ENCODE measurements around the gene VPS72. TPM values are rescaled to one million over a fixed set of nuclear protein-coding genes. Genes with fewer than 3 reads are reported as not detected.

The VPS72 gene
- total and polyA plus RNA-seq, 2 donors (not counting 3 experiments of a cell fraction or from before 2014, with no cell fraction given): 76.2 to 85.2 TPM

GRCh38 chr1:151221616-151222015 is 31.6 kb upstream of the VPS72 start:
- Histone ChIP-seq H2AFZ (ENCODE audit: low read depth, low read length) (no peak overlapping the region), H3K36me3 (ENCODE audit: control insufficient read depth in 2 of 2, extremely low read depth in 1 of 2, insufficient read depth in 2 of 2, low read length in 2 of 2) (peaks cover 2 to 8% of the 10 kb centered on the region in 2 experiments), H3K79me2 (ENCODE audit: control insufficient read depth, insufficient read depth, low read length) (peaks cover 66% of the 10 kb centered on the region), H3K27ac (ENCODE audit: insufficient read depth, low read depth, low read length) (no peak overlapping the region), H3K9me1 (replicated peaks; ENCODE audit: control insufficient read depth, extremely low read depth, insufficient read depth, low read length) (no peaks in the 10 kb centered on the region), H3K9ac (replicated peaks; ENCODE audit: extremely low read depth, insufficient read depth, low read length) (no peak overlapping the region), H4K20me1 (replicated peaks; ENCODE audit: control insufficient read depth, extremely low read depth, insufficient read depth, low read length) (peaks cover 6% of the 10 kb centered on the region), H3K9me3 (replicated peaks; ENCODE audit: control insufficient read depth, insufficient read depth, low read length) (no peaks in the 10 kb centered on the region), H3K4me2 (ENCODE audit: insufficient read depth, low read length) (no peak overlapping the region), H3K27me3 (ENCODE audit: control insufficient read depth in 2 of 2, insufficient read depth in 2 of 2, low read length in 2 of 2) (no peaks in the 10 kb centered on the region), H3K4me3 (replicated peaks in 1 of 3; ENCODE audit: insufficient read depth in 1 of 3, low read depth in 1 of 3, low read length in 3 of 3) (no peak overlapping the region), H3K4me1 (ENCODE audit: control insufficient read depth, extremely low read depth, insufficient read depth, low read length) (no peaks in the 10 kb centered on the region)
- no TSS peak for BruUV-seq (replicated peaks)
- intact Hi-C loops (cut with micrococcal nuclease) (no loop called here), dilution Hi-C loops (cut with MboI; ENCODE audit: extremely low pct_ligation_motif_present, low sequenced_read_pairs) (no loop called here)
- ChIA-PET CTCF (no interaction called here), POLR2A (no interaction called here)
- DNase-seq (ENCODE audit: low read depth, low spot score): no peak
- TF ChIP-seq MAX (IDR thresholded peaks at IDR 0.05; ENCODE audit: insufficient read depth, insufficient read length): no peak
- TF ChIP-seq MYC (IDR thresholded peaks at IDR 0.05; ENCODE audit: low read depth, low read length): no peak
- no peak for FAIRE-seq

GRCh38 chr1:151213560-151213959 is 23.6 kb upstream of the VPS72 start:
- Histone ChIP-seq H3K4me1 (ENCODE audit: control insufficient read depth, extremely low read depth, insufficient read depth, low read length) (peaks cover 2% of the 10 kb centered on the region), H3K9ac (replicated peaks; ENCODE audit: extremely low read depth, insufficient read depth, low read length) (no peak overlapping the region), H3K79me2 (ENCODE audit: control insufficient read depth, insufficient read depth, low read length) (peaks cover 85% of the 10 kb centered on the region), H2AFZ (ENCODE audit: low read depth, low read length) (no peak overlapping the region), H3K4me3 (replicated peaks in 1 of 3; ENCODE audit: insufficient read depth in 1 of 3, low read depth in 1 of 3, low read length in 3 of 3) (no peak overlapping the region), H3K27me3 (ENCODE audit: control insufficient read depth in 2 of 2, insufficient read depth in 2 of 2, low read length in 2 of 2) (no peaks in the 10 kb centered on the region), H3K9me1 (replicated peaks; ENCODE audit: control insufficient read depth, extremely low read depth, insufficient read depth, low read length) (no peaks in the 10 kb centered on the region), H4K20me1 (replicated peaks; ENCODE audit: control insufficient read depth, extremely low read depth, insufficient read depth, low read length) (peaks cover 4% of the 10 kb centered on the region), H3K36me3 (ENCODE audit: control insufficient read depth in 2 of 2, extremely low read depth in 1 of 2, insufficient read depth in 2 of 2, low read length in 2 of 2) (peaks cover 0 to 4% of the 10 kb centered on the region in 2 experiments), H3K4me2 (ENCODE audit: insufficient read depth, low read length) (no peak overlapping the region), H3K27ac (ENCODE audit: insufficient read depth, low read depth, low read length) (no peak overlapping the region), H3K9me3 (replicated peaks; ENCODE audit: control insufficient read depth, insufficient read depth, low read length) (no peaks in the 10 kb centered on the region)
- CTCF ChIA-PET: interaction anchor here (0.7 kb wide), 1 partner anchor 33 kb away, joined by 3 read pairs; no protein-coding TSS in a partner anchor
- TF ChIP-seq JUN (IDR thresholded peaks at IDR 0.05; ENCODE audit: borderline replicate concordance, insufficient read depth, insufficient read length, low read depth): no peak
- TF ChIP-seq FOS (IDR thresholded peaks at IDR 0.05; ENCODE audit: borderline replicate concordance, insufficient read depth, low read length): no peak
- TF ChIP-seq EZH2 (IDR thresholded peaks at IDR 0.05; ENCODE audit: borderline replicate concordance, low read depth, low read length, severe bottlenecking): no peak
- TF ChIP-seq POLR2A (IDR thresholded peaks at IDR 0.05; ENCODE audit: low read depth, low read length): no peak
- no peak for TF ChIP-seq MAX (IDR thresholded peaks at IDR 0.05; ENCODE audit: insufficient read depth, insufficient read length)
- no peak for TF ChIP-seq POLR2AphosphoS5 (IDR thresholded peaks at IDR 0.05; ENCODE audit: insufficient read depth, low read depth, low read length)
- no peak for TF ChIP-seq MYC (IDR thresholded peaks at IDR 0.05; ENCODE audit: low read depth, low read length)
- no peak for TF ChIP-seq CTCF (IDR thresholded peaks at IDR 0.05; ENCODE audit: extremely low read depth in 1 of 2, insufficient read depth in 1 of 2, low read depth in 1 of 2, low read length in 2 of 2)
- TF ChIP-seq GATA2 (IDR thresholded peaks at IDR 0.05; ENCODE audit: insufficient read depth, insufficient read length, low read depth, low read length): no peak
- intact Hi-C loops (cut with micrococcal nuclease) (no loop called here), dilution Hi-C loops (cut with MboI; ENCODE audit: extremely low pct_ligation_motif_present, low sequenced_read_pairs) (no loop called here)
- DNase-seq (ENCODE audit: low read depth, low spot score) (no peak), FAIRE-seq (no peak)
- POLR2A ChIA-PET: no interaction called here
- BruUV-seq (replicated peaks): no TSS peak
